Pons (tissue), 1 donor: ENCODE results near the gene CELF2.
A peak's percentile ranks its signal among the peaks of the same experiment; 100 is the strongest.

Experiments
- DNase-seq: peaks from one replicate; pipeline ENCODE4 v3.0.0-alpha.2; 2016; ENCODE audit warnings: low spot score

The CELF2 gene

DNA sequence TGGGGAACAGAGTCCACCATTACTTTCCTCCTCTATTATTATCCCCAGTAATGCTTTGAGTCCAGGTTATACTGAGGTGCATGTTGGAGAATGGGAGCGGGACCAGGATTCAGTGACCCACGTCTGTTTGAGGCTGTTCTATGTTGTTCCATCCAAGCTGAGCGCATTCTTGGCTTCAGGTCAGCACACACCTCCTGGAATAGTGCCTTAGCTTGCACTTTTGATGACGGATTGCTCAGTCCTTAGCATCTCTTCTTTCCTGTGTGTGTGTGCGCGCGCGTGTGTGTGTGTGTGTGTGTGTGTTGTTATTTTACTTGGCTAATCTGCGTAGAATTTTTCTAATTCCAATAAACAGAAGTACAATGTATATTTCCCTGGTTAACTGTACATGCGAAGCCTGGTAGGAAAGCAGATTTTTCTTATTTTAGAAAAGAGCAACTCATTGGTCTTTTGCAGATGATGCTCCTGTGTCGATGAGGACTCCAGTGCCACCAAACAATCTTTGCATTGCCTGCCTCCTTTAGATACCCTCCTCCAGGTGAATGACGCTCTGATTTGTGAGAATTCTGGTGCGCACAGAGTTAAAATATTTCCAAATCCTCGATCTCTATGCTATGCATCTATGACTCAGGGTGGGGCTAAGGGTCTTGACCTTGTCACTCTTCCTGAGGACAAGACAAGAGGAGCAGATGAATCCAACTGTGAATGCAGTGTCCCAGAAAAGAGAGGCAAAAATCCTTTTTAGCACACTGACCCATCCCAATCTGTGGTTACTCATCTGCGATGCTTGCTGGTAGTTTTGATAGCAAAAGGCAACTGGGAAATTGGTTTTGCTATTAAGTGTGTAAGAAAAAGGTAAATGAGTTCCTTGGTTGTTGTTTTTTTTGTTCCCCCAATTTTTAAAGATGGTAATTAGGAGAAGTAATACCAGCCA is 13.3 kb upstream of the CELF2 start:
- no peak for DNase-seq

DNA sequence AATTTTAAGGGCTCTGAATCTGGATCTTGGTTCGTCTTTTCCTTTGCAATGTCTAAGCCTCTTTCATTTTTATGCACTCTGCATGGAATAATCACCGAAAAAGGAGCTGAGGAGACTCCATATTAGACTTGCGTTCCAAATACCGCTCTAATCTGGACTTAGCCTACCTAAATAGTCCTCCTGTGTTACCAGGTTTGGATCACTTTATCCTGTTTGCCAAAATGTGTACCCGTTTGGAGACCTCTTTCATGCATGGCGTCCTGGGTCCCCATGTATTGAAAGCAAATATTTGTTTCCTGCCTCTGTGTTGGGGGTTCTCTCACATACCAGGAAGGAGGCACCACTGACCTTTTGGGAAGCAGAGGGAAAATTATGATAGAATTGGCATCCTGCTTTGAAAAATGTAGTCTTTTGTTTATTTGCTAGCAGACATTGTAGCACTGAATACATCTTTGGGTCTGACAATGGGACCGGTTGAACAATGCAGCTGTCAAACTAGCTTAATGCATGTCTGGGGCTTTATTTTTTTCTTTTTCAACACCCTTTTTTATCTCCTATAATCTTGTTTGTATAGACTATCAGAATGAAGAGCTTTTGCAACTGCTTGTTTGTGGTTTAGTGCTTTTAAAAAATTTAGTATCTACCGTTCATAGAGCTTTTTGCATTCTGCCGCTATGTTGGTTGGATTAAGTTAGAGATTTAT is 11.8 kb upstream of the CELF2 start:
- DNase-seq: peak; percentile 25

DNA sequence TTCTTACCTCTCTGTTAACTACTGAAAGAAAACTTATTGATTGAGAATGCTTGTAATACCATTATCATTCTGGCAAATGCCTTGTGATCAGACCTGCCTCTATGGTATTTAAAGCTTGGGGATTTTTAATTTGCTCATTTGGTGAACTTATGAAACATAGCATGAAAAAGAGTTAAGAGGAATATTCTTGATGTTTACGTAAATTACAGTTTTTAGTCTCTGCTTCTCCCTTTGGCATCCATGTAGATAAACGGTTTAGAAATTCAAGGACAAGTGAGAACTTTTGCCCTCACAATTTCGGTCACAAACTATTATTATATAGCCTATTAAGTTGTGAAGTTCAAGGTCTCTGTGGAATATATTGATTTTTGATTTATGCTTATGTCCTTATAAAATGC is 11.2 kb upstream of the CELF2 start:
- DNase-seq: no peak

DNA sequence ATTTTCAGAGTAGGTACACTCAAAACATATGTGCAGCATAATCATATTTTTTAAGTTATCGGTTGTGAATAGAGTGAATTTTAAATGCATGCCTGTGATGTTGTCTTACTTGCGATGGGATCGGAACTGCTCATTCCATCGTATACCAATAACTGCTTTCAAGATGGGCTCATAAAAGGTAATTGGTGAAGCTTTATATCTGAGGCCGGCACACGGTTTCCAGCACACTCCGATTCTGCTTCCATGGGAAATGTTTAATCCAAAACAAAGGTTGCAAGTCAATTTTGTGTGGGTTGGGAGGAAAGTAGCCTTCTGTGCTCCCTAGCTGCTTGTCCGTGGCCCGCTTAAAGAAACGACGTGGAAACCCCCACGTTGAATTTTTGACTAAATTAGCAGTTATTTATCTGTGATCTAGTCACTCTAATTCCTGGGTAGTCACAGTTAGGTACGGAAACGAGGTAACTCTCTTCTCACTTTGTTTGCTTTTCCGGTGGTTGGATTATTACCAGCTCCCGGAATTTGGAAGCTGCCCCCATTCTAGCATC is 10.1 kb upstream of the CELF2 start:
- DNase-seq: no peak

DNA sequence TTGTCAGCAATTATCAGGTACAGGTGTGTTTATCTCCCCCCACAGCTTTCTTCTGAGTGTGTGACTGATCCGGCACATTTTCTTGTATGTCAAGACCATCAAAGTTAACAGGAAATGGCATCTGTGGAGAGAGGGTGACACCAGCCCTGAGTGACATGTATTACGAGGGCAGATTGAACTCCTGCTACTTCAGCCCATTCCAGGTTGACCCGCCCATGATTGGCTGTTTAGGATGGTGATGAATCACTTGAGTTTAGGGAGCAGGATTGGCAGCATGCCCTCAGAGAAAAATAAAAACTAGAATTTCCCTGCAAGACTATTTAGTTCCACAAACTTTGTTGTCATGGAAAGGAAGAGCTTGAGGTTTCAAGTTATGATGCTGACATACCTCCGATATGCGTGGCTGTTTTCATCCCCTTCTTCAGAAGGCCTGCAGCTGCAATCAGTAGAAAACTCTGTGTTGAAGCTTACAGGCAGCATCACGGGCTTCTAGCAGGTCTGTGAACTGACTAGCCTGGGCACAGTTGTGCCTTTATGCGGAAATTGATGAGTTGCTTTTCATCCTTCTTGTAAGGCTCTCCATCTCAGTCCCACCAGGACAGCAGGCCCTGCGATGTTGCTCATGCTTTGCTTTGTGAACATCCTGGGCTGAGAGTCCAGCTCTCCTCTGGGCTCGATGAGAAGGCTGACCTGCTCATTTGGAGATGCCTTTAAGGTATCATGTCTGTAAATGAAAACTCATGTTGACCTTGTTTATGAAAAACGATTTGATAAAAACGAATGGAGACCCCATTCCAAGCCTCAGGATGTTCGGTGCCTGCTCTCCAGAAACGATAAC is 8.0 kb upstream of the CELF2 start:
- no peak for DNase-seq

DNA sequence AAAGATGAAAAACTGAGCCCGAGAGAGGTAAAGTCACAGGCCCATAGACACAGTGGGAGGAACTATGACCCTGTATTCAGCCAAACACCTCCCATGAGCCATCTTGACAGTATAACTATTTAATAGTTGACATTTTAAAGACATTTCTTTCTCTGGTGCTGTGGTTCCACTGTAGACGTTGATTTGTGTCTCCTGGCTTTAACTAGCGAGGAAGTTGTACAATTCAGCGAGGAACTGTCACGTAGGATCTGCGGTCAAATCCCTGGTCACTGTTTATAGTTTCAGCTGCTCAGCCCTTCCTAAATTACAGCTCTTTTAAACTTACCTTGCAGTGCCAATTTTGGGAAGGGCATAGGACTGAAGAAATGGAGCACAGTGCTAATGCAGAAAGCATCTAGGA is 7.1 kb upstream of the CELF2 start:
- DNase-seq: no peak

DNA sequence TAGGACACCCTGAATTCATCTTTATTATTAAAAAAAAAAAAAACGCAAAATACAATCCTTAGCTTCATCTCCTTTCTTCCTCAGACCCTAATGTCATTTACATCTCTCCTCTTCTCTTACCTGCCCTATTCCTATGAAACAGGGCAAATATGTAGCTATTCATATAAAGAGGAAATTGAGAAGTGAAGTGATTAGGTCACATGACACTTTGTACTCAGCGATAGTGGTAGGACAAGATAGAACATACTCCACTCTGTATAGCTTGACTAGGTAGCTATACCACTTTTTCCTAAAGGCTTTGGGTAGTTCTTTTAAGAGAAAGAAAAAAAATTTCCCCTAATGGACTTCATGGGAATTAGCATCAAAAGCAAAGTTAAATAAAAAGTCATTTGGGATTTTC is 6.2 kb upstream of the CELF2 start:
- DNase-seq: no peak

DNA sequence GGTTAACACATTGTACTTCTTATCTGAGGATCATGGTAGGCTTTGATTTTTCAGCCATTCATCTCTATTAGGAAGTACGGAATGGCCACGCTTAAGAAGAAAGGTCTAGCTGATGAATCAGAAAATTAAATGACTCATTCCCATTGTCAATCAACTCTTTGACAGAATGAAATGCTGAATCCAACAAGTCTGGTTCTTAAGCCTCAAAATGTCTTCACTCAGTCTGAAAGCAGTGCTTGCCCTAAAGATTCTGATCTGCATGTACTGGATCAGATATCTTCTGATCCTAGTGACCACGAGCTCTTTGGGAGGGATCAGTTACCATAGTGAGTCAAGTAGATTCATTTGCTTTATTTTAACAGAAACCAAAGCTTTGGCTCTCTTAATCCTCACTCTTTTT is 5.7 kb upstream of the CELF2 start:
- no peak for DNase-seq

GRCh38 chr10:11012421-11013295 is 5.0 kb upstream of the CELF2 start:
- no peak for DNase-seq

DNA sequence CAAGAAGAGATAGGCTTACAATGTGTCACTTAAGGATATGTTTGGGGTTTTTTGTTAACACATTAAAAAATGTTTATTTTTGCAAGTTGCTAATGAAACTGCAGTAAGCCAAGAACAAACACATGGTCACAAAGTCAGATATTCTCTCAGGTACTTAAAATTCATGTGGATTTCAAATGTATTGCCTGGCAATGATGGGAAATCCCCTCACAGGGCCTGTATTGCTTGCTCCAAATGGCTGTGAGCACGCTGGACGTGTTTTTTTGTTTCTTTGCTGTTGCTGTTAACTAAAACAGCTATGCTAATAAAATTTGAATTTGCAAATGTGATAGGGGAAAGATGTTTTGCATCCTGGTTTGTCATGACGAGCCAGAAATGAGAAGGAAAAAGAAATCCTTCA is 3.8 kb upstream of the CELF2 start:
- DNase-seq: no peak

- peak; percentile 54 for DNase-seq
These were observed 2.8 kb upstream of the CELF2 start for GRCh38 chr10:11014671-11015445.

- no peak for DNase-seq
These were observed 2.2 kb upstream of the CELF2 start for GRCh38 chr10:11015446-11015934.

- no peak for DNase-seq
These were observed 587 bp upstream of the CELF2 start for GRCh38 chr10:11017000-11017569.

- DNase-seq: no peak
These were observed 765 bp downstream of the CELF2 start for GRCh38 chr10:11018432-11018841.

- DNase-seq: no peak
These were observed 1.4 kb downstream of the CELF2 start for GRCh38 chr10:11018855-11019631.

- DNase-seq: no peak
These were observed 2.3 kb downstream of the CELF2 start for GRCh38 chr10:11019724-11020547.

- no peak for DNase-seq
These were observed 2.9 kb downstream of the CELF2 start for GRCh38 chr10:11020548-11020942.

- no peak for DNase-seq
These were observed 4.5 kb downstream of the CELF2 start for GRCh38 chr10:11022213-11022612.
